ENCODE data around the gene MAP7.

- TF ChIP-seq CTCF (conservative IDR thresholded peaks at IDR 0.05) (no peak), ZFX (IDR thresholded peaks at IDR 0.05) (no peak)
Measured at GRCh38 chr6:136591617-136592016, 41.4 kb upstream of the MAP7 start.
